Left forelimb (tissue), 1 donor: ENCODE results near the gene ZNF217.

Experiments used
- DNase-seq: peaks from one replicate; pipeline ENCODE4 v3.0.0-alpha.2; 2018; ENCODE audit warnings: low spot score

ZNF217 gene

GRCh38 chr20:53582574-53583351, 10.9 kb downstream of the ZNF217 start:
- DNase-seq = no peak

- no peak for DNase-seq
These were observed 11.4 kb downstream of the ZNF217 start for GRCh38 chr20:53582251-53582570.

GRCh38 chr20:53581444-53582250, 12.0 kb downstream of the ZNF217 start:
- no peak for DNase-seq

- no peak for DNase-seq
These were observed 13.1 kb downstream of the ZNF217 start for GRCh38 chr20:53580376-53581111.

GRCh38 chr20:53579581-53580375, 13.9 kb downstream of the ZNF217 start:
- no peak for DNase-seq

GRCh38 chr20:53579266-53579580, 14.4 kb downstream of the ZNF217 start:
- no peak for DNase-seq

- no peak for DNase-seq
These were observed 15.0 kb downstream of the ZNF217 start for GRCh38 chr20:53578492-53579222.

- no peak for DNase-seq
These were observed 16.9 kb downstream of the ZNF217 start for GRCh38 chr20:53576586-53577318.

- DNase-seq = no peak
These were observed 17.5 kb downstream of the ZNF217 start for GRCh38 chr20:53576195-53576580.

GRCh38 chr20:53575481-53576194, 18.0 kb downstream of the ZNF217 start:
- no peak for DNase-seq

GRCh38 chr20:53574819-53575218, 18.8 kb downstream of the ZNF217 start:
- DNase-seq = no peak

- DNase-seq = no peak
These were observed 19.3 kb downstream of the ZNF217 start for GRCh38 chr20:53574259-53574789.

- DNase-seq = no peak
These were observed 21.9 kb downstream of the ZNF217 start for GRCh38 chr20:53571555-53572286.

- DNase-seq = no peak
These were observed 23.0 kb downstream of the ZNF217 start for GRCh38 chr20:53570446-53571276.

- no peak for DNase-seq
These were observed 23.9 kb downstream of the ZNF217 start for GRCh38 chr20:53569606-53570307.

GRCh38 chr20:53569005-53569404, 24.6 kb downstream of the ZNF217 start:
- DNase-seq = no peak

- no peak for DNase-seq
These were observed 25.3 kb downstream of the ZNF217 start for GRCh38 chr20:53568351-53568750.
